Measurements from ENCODE around the gene SCN9A. TPM values are rescaled to one million over a fixed set of nuclear protein-coding genes. Genes with fewer than 3 reads are reported as not detected.

SCN9A gene
- total RNA-seq, 1 experiment from 2014 or later: 0.07 TPM

GRCh38 chr2:166365803-166366420, 9.8 kb downstream of the SCN9A start:
- Histone ChIP-seq H3K27ac (ENCODE audit: low read depth, low read length) (no peak overlapping the region), H3K36me3 (ENCODE audit: control insufficient read depth in 1 of 2, insufficient read depth in 2 of 2, low read length in 2 of 2) (no peaks in the 10 kb centered on the region), H3K4me1 (ENCODE audit: control insufficient read depth in 1 of 2, insufficient read depth in 2 of 2, low read length in 2 of 2) (no peaks in the 10 kb centered on the region), H2AFZ (ENCODE audit: low read depth, low read length, poor library complexity, severe bottlenecking) (no peak overlapping the region), H3K4me3 (replicated peaks in 1 of 2; ENCODE audit: low read depth in 1 of 2, low read length in 2 of 2) (no peak overlapping the region), H3K9me3 (ENCODE audit: control insufficient read depth in 1 of 2, insufficient read depth in 1 of 2, low read depth in 1 of 2, low read length in 2 of 2) (no peaks in the 10 kb centered on the region), H3K79me2 (ENCODE audit: insufficient read depth, low read length) (no peaks in the 10 kb centered on the region), H3K27me3 (ENCODE audit: insufficient read depth, low read length) (peaks cover 13% of the 10 kb centered on the region; the same call in 1 of the 2 replicates), H3K9me2 (ENCODE audit: insufficient read depth) (no peaks in the 10 kb centered on the region), H3K4me2 (ENCODE audit: low read length) (no peak overlapping the region), H4K20me1 (ENCODE audit: insufficient read depth) (no peaks in the 10 kb centered on the region), H3K9ac (ENCODE audit: low read length) (no peak overlapping the region)
- no peak for ATAC-seq
- RAD21 ChIA-PET (ENCODE audit: low non-redundant PET in 1 of 2, low total read pairs in 2 of 2, uncharacterized antibody in 2 of 2, unreplicated experiment in 2 of 2): no interaction called here
- no peak for DNase-seq (ENCODE audit: low read depth, low spot score)
- no TSS peak for BruUV-seq (replicated peaks)
- CTCF ChIA-PET: interaction anchor here (1.3 kb wide), 1 partner anchor 54 kb away, joined by 3 read pairs; no protein-coding TSS in a partner anchor
- intact Hi-C loops (cut with micrococcal nuclease): no loop called here
- TF ChIP-seq CBX3 (IDR thresholded peaks at IDR 0.05; ENCODE audit: low read depth): no peak
- TF ChIP-seq SIN3A (IDR thresholded peaks at IDR 0.05; ENCODE audit: low read depth): no peak
- TF ChIP-seq CEBPB (IDR thresholded peaks at IDR 0.05; ENCODE audit: low read depth): no peak
- no peak for TF ChIP-seq CTCF (IDR thresholded peaks at IDR 0.05 in 2 of 3, conservative IDR thresholded peaks at IDR 0.05 in 1 of 3; ENCODE audit: borderline replicate concordance in 1 of 3, insufficient read depth in 1 of 3, low read depth in 2 of 3, low read length in 2 of 3)
- no peak for TF ChIP-seq ELF1 (IDR thresholded peaks at IDR 0.05; ENCODE audit: borderline replicate concordance, low read depth)
- TF ChIP-seq ZFX (IDR thresholded peaks at IDR 0.05): no peak
- TF ChIP-seq SRF (IDR thresholded peaks at IDR 0.05; ENCODE audit: low read depth): no peak
- TF ChIP-seq REST (IDR thresholded peaks at IDR 0.05; ENCODE audit: low read depth): no peak
- no peak for TF ChIP-seq JUND (IDR thresholded peaks at IDR 0.05)
- no peak for TF ChIP-seq TCF7L2 (IDR thresholded peaks at IDR 0.05; ENCODE audit: borderline replicate concordance, extremely low read depth, insufficient read depth, insufficient read length)
- no peak for TF ChIP-seq ZBTB33 (IDR thresholded peaks at IDR 0.05; ENCODE audit: extremely low read depth, insufficient replicate concordance, low read length)
- TF ChIP-seq RAD21 (IDR thresholded peaks at IDR 0.05; ENCODE audit: low read depth): no peak
- no peak for TF ChIP-seq SP1 (IDR thresholded peaks at IDR 0.05; ENCODE audit: low read depth)
- no peak for TF ChIP-seq ZNF274 (IDR thresholded peaks at IDR 0.05; ENCODE audit: low read depth, low read length)
- no peak for TF ChIP-seq MAX (IDR thresholded peaks at IDR 0.05)
- TF ChIP-seq EZH2 (IDR thresholded peaks at IDR 0.05): no peak
- POLR2A ChIA-PET: no interaction called here
